ENCODE results near the gene ART3.

DNA sequence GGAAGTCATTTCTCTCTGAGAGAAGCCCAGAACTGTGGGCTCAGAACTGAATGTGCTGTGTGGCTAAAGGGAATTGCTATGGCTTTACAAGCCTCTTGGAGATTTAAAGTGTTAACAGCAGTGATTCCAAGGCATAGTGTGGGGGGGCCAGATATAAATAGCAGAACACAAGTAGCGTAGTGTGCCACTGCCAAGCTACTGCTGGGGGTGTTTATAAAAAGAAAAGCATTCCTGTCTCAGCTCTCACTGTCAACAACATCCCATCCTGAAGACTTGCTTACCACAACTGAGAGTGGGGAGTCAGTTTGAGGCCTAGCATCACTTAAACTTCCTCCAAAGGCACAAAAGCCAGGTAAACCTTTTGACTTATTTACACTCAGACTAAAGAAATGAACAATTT lies at the start of gene ART3:
- TF ChIP-seq, protein P1, sequence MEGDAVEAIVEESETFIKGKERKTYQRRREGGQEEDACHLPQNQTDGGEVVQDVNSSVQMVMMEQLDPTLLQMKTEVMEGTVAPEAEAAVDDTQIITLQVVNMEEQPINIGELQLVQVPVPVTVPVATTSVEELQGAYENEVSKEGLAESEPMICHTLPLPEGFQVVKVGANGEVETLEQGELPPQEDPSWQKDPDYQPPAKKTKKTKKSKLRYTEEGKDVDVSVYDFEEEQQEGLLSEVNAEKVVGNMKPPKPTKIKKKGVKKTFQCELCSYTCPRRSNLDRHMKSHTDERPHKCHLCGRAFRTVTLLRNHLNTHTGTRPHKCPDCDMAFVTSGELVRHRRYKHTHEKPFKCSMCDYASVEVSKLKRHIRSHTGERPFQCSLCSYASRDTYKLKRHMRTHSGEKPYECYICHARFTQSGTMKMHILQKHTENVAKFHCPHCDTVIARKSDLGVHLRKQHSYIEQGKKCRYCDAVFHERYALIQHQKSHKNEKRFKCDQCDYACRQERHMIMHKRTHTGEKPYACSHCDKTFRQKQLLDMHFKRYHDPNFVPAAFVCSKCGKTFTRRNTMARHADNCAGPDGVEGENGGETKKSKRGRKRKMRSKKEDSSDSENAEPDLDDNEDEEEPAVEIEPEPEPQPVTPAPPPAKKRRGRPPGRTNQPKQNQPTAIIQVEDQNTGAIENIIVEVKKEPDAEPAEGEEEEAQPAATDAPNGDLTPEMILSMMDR (IDR thresholded peaks at IDR 0.05), result no peak
- no peak for TF ChIP-seq POLR2A (IDR thresholded peaks at IDR 0.05)
